ENCODE results near the gene SCUBE3. TPM values are rescaled to one million over a fixed set of nuclear protein-coding genes. Genes with fewer than 3 reads are reported as not detected.
A peak's percentile ranks its signal among the peaks of the same experiment; 100 is the strongest.

The SCUBE3 gene
- total and polyA plus RNA-seq, 9 of the 15 experiments (the other 6 are each of a cell fraction or from before 2014, with no cell fraction given) = 0.01 to 0.11 TPM; not detected in 7

DNA sequence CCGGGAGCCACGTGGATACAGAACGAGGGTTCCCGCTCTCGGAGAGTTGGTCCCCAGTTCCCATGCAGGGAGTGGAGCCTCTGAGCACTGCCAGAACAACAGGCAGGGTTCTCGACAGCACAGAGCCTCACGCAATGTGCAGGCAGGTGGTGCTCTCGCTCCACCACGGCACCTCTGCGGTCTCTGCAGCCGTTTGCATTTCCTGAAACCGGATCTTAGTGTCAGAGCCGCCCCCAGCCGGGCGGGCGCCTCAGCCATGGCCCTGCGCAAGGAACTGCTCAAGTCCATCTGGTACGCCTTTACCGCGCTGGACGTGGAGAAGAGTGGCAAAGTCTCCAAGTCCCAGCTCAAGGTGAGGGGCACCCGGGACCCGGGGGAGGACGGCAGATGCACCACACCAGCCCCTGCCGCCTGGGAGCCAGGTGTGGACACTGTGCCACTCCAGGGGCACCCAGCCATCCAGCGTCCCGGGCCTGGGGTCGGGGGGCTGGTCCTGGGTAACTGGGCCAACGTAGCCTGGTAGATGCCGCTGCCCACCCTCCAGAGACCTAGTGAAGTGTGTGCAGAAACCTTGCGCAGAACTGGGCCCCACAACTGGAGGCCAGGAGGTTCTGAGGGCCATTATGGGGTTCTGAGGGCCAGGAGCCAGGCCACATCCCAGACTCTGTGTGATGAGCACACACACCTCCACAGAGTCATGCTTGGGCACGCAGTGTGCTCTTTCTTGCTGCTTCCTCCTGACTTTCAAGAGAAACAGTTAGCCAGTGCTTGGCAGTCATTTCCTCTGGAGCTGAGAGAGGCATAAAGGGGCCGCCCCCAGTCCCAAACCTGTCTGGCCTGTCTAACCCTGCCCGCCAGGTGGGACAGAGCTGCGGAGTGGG, 84.1 kb downstream of the SCUBE3 start, which contains the start of gene DEF6 (continued):
- TF ChIP-seq, protein P1, sequence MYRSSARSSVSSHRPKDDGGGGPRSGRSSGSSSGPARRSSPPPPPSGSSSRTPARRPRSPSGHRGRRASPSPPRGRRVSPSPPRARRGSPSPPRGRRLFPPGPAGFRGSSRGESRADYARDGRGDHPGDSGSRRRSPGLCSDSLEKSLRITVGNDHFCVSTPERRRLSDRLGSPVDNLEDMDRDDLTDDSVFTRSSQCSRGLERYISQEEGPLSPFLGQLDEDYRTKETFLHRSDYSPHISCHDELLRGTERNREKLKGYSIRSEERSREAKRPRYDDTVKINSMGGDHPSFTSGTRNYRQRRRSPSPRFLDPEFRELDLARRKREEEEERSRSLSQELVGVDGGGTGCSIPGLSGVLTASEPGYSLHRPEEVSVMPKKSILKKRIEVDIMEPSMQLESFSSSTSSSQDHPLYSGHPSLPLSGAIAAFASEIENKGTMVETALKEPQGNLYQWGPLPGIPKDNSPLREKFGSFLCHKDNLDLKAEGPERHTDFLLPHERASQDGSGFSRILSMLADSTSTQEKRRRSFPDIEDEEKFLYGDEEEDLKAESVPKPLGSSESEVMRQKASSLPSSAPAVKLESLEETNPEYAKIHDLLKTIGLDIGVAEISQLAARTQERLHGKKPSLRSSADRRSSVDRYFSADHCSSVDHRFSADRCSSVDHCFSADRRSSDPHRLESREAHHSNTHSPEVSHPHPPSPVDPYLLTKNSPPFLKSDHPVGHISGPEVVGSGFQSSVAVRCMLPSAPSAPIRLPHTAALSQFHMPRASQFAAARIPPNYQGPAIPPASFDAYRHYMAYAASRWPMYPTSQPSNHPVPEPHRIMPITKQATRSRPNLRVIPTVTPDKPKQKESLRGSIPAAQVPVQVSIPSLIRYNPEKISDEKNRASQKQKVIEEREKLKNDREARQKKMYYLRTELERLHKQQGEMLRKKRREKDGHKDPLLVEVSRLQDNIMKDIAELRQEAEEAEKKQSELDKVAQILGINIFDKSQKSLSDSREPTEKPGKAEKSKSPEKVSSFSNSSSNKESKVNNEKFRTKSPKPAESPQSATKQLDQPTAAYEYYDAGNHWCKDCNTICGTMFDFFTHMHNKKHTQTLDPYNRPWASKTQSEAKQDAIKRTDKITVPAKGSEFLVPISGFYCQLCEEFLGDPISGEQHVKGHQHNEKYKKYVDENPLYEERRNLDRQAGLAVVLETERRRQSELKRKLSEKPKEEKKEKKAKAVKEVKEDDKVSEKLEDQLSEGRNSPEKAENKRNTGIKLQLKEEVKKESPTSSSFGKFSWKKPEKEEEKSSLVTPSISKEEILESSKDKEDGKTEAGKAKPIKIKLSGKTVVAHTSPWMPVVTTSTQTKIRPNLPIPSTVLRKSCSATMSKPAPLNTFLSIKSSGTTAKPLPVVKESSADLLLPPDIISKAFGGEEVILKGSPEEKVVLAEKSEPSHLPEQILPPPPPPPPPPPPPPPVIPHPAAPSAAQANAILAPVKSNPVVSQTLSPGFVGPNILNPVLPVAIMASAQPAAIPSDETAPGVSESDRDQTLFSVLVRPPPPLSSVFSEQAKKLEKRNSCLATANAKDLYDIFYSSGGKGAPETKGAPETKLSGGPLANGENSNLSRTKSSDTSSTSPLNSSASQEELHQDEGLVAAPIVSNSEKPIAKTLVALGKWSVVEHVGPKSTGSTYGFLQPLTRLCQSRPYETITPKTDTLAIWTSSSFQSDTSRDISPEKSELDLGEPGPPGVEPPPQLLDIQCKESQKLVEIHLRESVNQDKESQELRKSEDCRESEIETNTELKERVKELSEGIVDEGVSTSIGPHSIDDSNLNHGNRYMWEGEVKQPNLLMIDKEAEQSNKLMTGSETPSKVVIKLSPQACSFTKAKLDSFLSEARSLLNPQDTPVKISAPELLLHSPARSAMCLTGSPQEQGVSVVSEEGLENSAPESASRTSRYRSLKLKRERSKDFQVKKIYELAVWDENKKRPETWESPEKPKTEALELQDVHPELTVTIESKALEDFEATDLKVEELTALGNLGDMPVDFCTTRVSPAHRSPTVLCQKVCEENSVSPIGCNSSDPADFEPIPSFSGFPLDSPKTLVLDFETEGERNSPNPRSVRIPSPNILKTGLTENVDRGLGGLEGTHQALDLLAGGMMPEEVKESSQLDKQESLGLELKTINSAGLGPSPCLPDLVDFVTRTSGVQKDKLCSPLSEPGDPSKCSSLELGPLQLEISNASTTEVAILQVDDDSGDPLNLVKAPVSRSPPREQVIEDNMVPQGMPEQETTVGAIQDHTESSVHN (IDR thresholded peaks at IDR 0.05; ENCODE audit: borderline replicate concordance in 1 of 2, low read depth in 1 of 2) = no peak
- no peak for TF ChIP-seq HDAC3 (IDR thresholded peaks at IDR 0.05; ENCODE audit: borderline replicate concordance, partially characterized antibody)
- TF ChIP-seq ZNF347 (CRISPR knock-in tag; IDR thresholded peaks at IDR 0.05; ENCODE audit: low read depth) = no peak
- peak; percentile 54; the same call in 1 of the 2 replicates for TF ChIP-seq ARID1B (IDR thresholded peaks at IDR 0.05)
- peak; percentile 75 for TF ChIP-seq CXXC5 (CRISPR knock-in tag; IDR thresholded peaks at IDR 0.05)
- TF ChIP-seq ZNF830 (CRISPR knock-in tag; IDR thresholded peaks at IDR 0.05) = 0 out of 2 replicates have a peak, but pooled peaks have one; percentile 94
- TF ChIP-seq PHF20 (IDR thresholded peaks at IDR 0.05; ENCODE audit: partially characterized antibody) = peak; percentile 52
- no peak for TF ChIP-seq ZNF277 (CRISPR knock-in tag; IDR thresholded peaks at IDR 0.05; ENCODE audit: borderline replicate concordance)
- peak; percentile 29 for TF ChIP-seq CCNT2 (IDR thresholded peaks at IDR 0.05; ENCODE audit: borderline replicate concordance, extremely low read depth, insufficient read length, low read depth, low read length)
- TF ChIP-seq U2AF1 (optimal IDR thresholded peaks at IDR 0.05; ENCODE audit: low read depth, low read length) = no peak
- peak; percentile 83 to 94; a peak in 3 of 4 replicates for TF ChIP-seq MAZ (CRISPR knock-in tag; conservative IDR thresholded peaks at IDR 0.05 in 1 of 2, IDR thresholded peaks at IDR 0.05 in 1 of 2)
- TF ChIP-seq PHF21A (IDR thresholded peaks at IDR 0.05; ENCODE audit: borderline replicate concordance, low read depth) = no peak
- peak; percentile 69 for TF ChIP-seq ZBTB1 (CRISPR knock-in tag; IDR thresholded peaks at IDR 0.05; ENCODE audit: borderline replicate concordance, low read depth)
- TF ChIP-seq, protein P2, sequence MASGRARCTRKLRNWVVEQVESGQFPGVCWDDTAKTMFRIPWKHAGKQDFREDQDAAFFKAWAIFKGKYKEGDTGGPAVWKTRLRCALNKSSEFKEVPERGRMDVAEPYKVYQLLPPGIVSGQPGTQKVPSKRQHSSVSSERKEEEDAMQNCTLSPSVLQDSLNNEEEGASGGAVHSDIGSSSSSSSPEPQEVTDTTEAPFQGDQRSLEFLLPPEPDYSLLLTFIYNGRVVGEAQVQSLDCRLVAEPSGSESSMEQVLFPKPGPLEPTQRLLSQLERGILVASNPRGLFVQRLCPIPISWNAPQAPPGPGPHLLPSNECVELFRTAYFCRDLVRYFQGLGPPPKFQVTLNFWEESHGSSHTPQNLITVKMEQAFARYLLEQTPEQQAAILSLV (tag; IDR thresholded peaks at IDR 0.05) = no peak
